Measurements from ENCODE around the gene COL24A1.

COL24A1 gene

DNA sequence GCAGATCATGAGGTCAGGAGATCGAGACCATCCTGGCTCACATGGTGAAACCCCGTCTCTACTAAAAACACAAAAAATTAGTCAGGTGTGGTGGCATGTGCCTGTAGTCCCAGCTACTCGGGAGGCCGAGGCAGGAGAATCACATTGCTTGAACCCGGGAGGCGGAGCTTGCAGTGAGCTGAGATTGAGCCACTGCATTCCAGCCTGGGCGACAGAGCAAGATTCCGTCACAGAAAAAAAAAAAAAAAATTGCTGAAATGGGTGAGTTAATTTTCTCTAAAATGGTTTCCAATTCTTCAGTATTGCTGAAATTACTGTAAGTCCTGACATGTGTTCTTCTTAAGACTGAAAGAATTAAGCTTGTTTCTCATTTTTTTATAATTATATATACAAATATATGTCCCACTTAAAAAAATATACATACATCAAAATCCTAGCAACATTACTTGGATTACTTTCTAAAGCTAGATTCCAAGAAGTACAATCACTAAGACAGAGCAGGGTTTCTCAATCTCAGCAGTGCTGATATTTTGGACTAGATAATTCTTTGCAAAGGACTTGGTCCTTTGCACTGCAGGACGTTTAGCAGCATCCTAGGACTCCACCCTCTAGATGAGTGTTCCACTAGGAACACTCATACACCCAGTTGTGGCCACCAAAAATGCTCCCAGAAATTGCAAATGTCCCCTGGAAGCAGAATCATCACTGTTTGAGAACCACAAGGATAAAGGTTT is 473.1 kb downstream of the COL24A1 start:
- DNase-seq (ENCODE audit: low spot score): no peak

DNA sequence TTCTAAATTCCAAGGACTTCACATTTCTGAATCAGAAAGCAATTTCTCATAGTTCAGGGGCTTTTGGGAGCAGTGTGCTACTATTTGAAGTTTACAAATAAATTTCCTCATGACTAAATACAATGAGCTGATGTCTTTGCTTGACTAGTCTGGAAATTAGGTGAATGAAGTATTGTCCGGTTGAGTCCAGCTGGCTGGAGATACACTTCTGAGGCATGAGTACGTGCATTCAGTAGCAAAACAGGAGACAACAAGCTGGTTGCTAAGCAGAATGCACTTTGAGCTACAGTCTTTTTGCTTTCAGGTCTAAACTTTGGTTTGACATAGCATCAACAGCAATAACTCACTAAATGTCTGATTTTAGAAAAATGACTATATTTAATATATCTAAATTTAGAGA is 475.5 kb downstream of the COL24A1 start:
- peak; percentile 14 for DNase-seq (ENCODE audit: low spot score)

All from AG08396 (cell line).